Hepatocyte (in vitro differentiated cells): ENCODE results near the gene CABP2.

Experiments
- CTCF ChIP-seq: fragments of 200-600 bp; sonication (generic); IDR thresholded peaks from 2 replicates; pipeline ENCODE4 v1.5.1; 2016; ENCODE audit warnings: antibody characterized with exemption, mild to moderate bottlenecking; ENCODE audit not compliant: poor library complexity
- EZH2 ChIP-seq: fragments of 200-600 bp; sonication (generic); IDR thresholded peaks from 2 replicates; pipeline ENCODE4 v1.6.1; 2016; ENCODE audit warnings: antibody characterized with exemption, mild to moderate bottlenecking, borderline replicate concordance

GRCh38 chr11:67489203-67489884, 33.9 kb downstream of the CABP2 start:
- TF ChIP-seq CTCF (no peak), EZH2 (no peak)
